Mesenchymal stem cell (in vitro differentiated cells and primary cell): ENCODE measurements around the gene RECK.

Source experiments
- DNase-seq: peaks from one replicate; pipeline ENCODE4 v3.0.0-alpha.2; 2013
- H2AFZ ChIP-seq: one replicate; pipeline ENCODE4 v1.6.1; 2013; ENCODE audit warnings: low read depth, mild to moderate bottlenecking, control low read depth, inconsistent platforms, low read length, moderate library complexity
- H2AK5ac ChIP-seq: 2 replicates; pipeline ENCODE4 v1.6.1; 2013; ENCODE audit warnings: low read length, moderate library complexity, mild to moderate bottlenecking, inconsistent platforms; ENCODE audit not compliant: severe bottlenecking
- H2BK120ac ChIP-seq: one replicate; pipeline ENCODE4 v1.6.1; 2013; ENCODE audit warnings: low read depth, mild to moderate bottlenecking, inconsistent platforms, low read length, moderate library complexity
- H2BK12ac ChIP-seq, 2 experiments: one replicate each; pipeline ENCODE4 v1.6.1; 2013; ENCODE audit warnings: inconsistent platforms in 2 of 2, low read length in 2 of 2, mild to moderate bottlenecking in 2 of 2, moderate library complexity in 2 of 2, control low read depth in 1 of 2
- H2BK15ac ChIP-seq: one replicate; pipeline ENCODE4 v1.6.1; 2013; ENCODE audit warnings: mild to moderate bottlenecking, low read depth, inconsistent platforms; ENCODE audit not compliant: poor library complexity, severe bottlenecking
- H2BK5ac ChIP-seq: 2 replicates; pipeline ENCODE4 v1.6.1; 2013; ENCODE audit warnings: low read depth, mild to moderate bottlenecking, low read length, control low read depth, inconsistent platforms; ENCODE audit not compliant: poor library complexity, severe bottlenecking
- H3K14ac ChIP-seq, 2 experiments: one replicate each; pipeline ENCODE4 v1.6.1; 2013; ENCODE audit warnings: inconsistent platforms in 2 of 2, low read length in 2 of 2, control low read depth in 1 of 2, mild to moderate bottlenecking in 1 of 2, moderate library complexity in 1 of 2
- H3K18ac ChIP-seq, 2 experiments: one replicate each; pipeline ENCODE4 v1.6.1; 2013; ENCODE audit warnings: inconsistent platforms in 2 of 2, low read length in 2 of 2, control low read depth in 1 of 2, low read depth in 1 of 2, mild to moderate bottlenecking in 1 of 2
- H3K23ac ChIP-seq, 2 experiments: one replicate each; pipeline ENCODE4 v1.6.1; 2013; ENCODE audit warnings: inconsistent platforms in 2 of 2, low read length in 2 of 2, mild to moderate bottlenecking in 2 of 2, moderate library complexity in 2 of 2, control low read depth in 1 of 2
- H3K27ac ChIP-seq: 2 replicates; pipeline ENCODE4 v1.5.1; 2013; ENCODE audit warnings: mild to moderate bottlenecking, moderate library complexity, low read length, control low read depth, inconsistent platforms; ENCODE audit not compliant: poor library complexity, severe bottlenecking
- H3K27me3 ChIP-seq, 2 experiments: 2 replicates each; pipeline versions ENCODE4 v1.6.1 to v1.7.0; 2013; ENCODE audit warnings: low read length in 2 of 2, mild to moderate bottlenecking in 2 of 2, moderate library complexity in 2 of 2, control low read depth in 1 of 2, inconsistent platforms in 1 of 2; ENCODE audit not compliant: control insufficient read depth in 1 of 2, insufficient read depth in 1 of 2
- H3K36me3 ChIP-seq, 2 experiments: 2 replicates each; pipeline versions ENCODE4 v1.6.1 to v1.7.0; 2013; ENCODE audit warnings: low read length in 2 of 2, control low read depth in 1 of 2, inconsistent platforms in 1 of 2, low read depth in 1 of 2, mild to moderate bottlenecking in 1 of 2; ENCODE audit not compliant: insufficient read depth in 2 of 2, control insufficient read depth in 1 of 2
- H3K4ac ChIP-seq, 2 experiments: one replicate each; pipeline ENCODE4 v1.6.1; 2013; ENCODE audit warnings: inconsistent platforms in 2 of 2, low read length in 2 of 2, mild to moderate bottlenecking in 2 of 2, moderate library complexity in 2 of 2, control low read depth in 1 of 2, low read depth in 1 of 2
- H3K4me1 ChIP-seq: 2 replicates; pipeline ENCODE4 v1.6.1; 2013; ENCODE audit warnings: low read depth, low read length, control low read depth; ENCODE audit not compliant: control insufficient read depth, insufficient read depth
- H3K4me2 ChIP-seq: 2 replicates; pipeline ENCODE4 v1.6.1; 2013; ENCODE audit warnings: low read length, mild to moderate bottlenecking, inconsistent platforms; ENCODE audit not compliant: poor library complexity, severe bottlenecking
- H3K4me3 ChIP-seq, 2 experiments: 2 replicates each; pipeline versions ENCODE4 v1.5.1 to v1.7.0; 2013; ENCODE audit warnings: low read length in 2 of 2, mild to moderate bottlenecking in 2 of 2, control low read depth in 1 of 2, low read depth in 1 of 2; ENCODE audit not compliant: insufficient read depth in 1 of 2
- H3K79me1 ChIP-seq: replicated peaks from 2 replicates; pipeline ENCODE4 v1.6.1; 2013; ENCODE audit warnings: mild to moderate bottlenecking, control low read depth, low read length, inconsistent platforms; ENCODE audit not compliant: poor library complexity, severe bottlenecking
- H3K9ac ChIP-seq: 2 replicates; pipeline ENCODE4 v1.7.0; 2013; ENCODE audit warnings: mild to moderate bottlenecking, low read length, moderate library complexity
- H3K9me3 ChIP-seq: 2 replicates; pipeline ENCODE4 v1.7.0; 2013; ENCODE audit warnings: mild to moderate bottlenecking, low read length; ENCODE audit not compliant: control insufficient read depth
- H4K8ac ChIP-seq: one replicate; pipeline ENCODE4 v1.6.1; 2013; ENCODE audit warnings: inconsistent platforms, mild to moderate bottlenecking, low read length, moderate library complexity
- H4K91ac ChIP-seq: one replicate; pipeline ENCODE4 v1.6.1; 2013; ENCODE audit warnings: mild to moderate bottlenecking, low read length, inconsistent platforms
- WGBS: methylation state at CpG from one replicate; pipeline ENCODE4 v1.1.7; 2013; ENCODE audit warnings: mixed read lengths; 5-methylcytosine and 5-hydroxymethylcytosine counted together

Gene RECK

DNA sequence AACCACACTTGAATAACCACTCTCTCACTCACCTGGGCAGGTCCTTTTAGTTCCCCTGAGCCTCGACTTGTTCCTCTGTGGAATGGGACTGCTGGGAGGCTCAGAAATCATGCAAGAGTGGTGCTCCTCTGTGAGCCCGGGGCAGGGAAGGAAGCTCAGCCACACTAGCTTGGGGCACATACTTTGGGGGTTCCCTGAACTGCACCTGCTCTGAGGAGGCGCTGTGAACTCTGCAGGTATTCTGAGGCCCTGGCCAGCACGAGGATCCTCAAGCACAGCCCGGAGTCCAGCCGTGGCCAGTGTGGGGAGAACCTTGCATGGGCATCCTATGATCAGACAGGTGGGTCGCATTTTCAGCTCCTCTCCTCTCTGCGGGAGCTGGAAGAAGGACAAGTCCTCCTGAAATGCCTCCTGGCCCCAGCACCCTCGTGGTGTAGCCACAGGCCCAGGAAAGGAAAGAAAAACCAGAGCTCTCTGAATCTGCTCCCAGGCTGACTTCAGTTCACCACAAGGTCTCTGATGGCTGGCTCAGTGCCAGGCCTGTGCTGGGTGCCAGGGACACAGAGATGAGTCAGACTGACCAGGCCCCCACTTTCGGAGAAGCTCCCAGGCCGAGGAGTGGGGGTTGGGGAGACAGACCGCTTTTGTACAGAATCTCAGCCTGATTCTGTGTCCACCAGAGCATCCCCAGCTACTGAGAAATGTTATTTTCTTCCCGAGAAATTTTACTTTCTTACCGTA, 111.8 kb downstream of the RECK start:
- peaks cover 6% of the 10 kb centered on the region for H3K9me3 ChIP-seq
- no peaks in the 10 kb centered on the region for H3K27me3 ChIP-seq
- H4K8ac ChIP-seq = no peak overlapping the region
- peaks cover 31% of the 10 kb centered on the region for H3K4me1 ChIP-seq
- H3K36me3 ChIP-seq = peaks cover 20 to 36% of the 10 kb centered on the region in 2 experiments
- peak overlapping the region; percentile 66 for H2BK5ac ChIP-seq
- no peak overlapping the region for H2BK120ac ChIP-seq
- H4K91ac ChIP-seq = peak overlapping the region; percentile 84
- WGBS = 48% methylated on average over 12 of the region's 14 CpGs
- H3K9ac ChIP-seq = peak overlapping the region; percentile 37
- H2AK5ac ChIP-seq = peak overlapping the region; percentile 72
- DNase-seq = peak; percentile 99
- H2BK15ac ChIP-seq = peak overlapping the region; percentile 80
- peak overlapping the region; percentile 57 for H3K4me2 ChIP-seq
- H2AFZ ChIP-seq = no peak overlapping the region
- H3K4ac ChIP-seq = peak overlapping the region in 1 of 2 experiments; percentile 51
- peaks cover 10% of the 10 kb centered on the region for H3K79me1 ChIP-seq
- H3K23ac ChIP-seq = no peak overlapping the region
- peak overlapping the region in 1 of 2 experiments; percentile 35 for H3K14ac ChIP-seq
- H3K18ac ChIP-seq = peak overlapping the region; percentile 70 to 79
- H3K4me3 ChIP-seq = peak overlapping the region in 1 of 2 experiments; percentile 20
- H3K27ac ChIP-seq = peak overlapping the region; percentile 97
- peak overlapping the region; percentile 71 to 89 for H2BK12ac ChIP-seq

GRCh38 chr9:36149197-36149596, 112.5 kb downstream of the RECK start:
- Histone ChIP-seq H3K14ac (peak overlapping the region in 1 of 2 experiments; percentile 62), H4K8ac (peak overlapping the region; percentile 59), H3K18ac (peak overlapping the region; percentile 77 to 89), H3K4me3 (peak overlapping the region in 1 of 2 experiments; percentile 7), H2BK5ac (peak overlapping the region; percentile 80), H3K4me1 (peaks cover 33% of the 10 kb centered on the region), H2BK120ac (peak overlapping the region; percentile 91), H3K4me2 (peak overlapping the region; percentile 57), H3K4ac (peak overlapping the region; percentile 7 to 12), H3K79me1 (peaks cover 9% of the 10 kb centered on the region), H2AFZ (no peak overlapping the region), H3K23ac (no peak overlapping the region), H3K36me3 (peaks cover 20 to 36% of the 10 kb centered on the region in 2 experiments), H3K27ac (peak overlapping the region; percentile 97), H2BK15ac (peak overlapping the region; percentile 82), H2AK5ac (peak overlapping the region; percentile 40), H3K27me3 (no peaks in the 10 kb centered on the region), H4K91ac (peak overlapping the region; percentile 85), H3K9me3 (peaks cover 6% of the 10 kb centered on the region), H2BK12ac (peak overlapping the region; percentile 32 to 94), H3K9ac (peak overlapping the region; percentile 37)
- WGBS = 67% methylated on average over 4 of the region's 4 CpGs
- peak; percentile 92 for DNase-seq

- Histone ChIP-seq H3K36me3 (peaks cover 11 to 26% of the 10 kb centered on the region in 2 experiments), H2BK12ac (peak overlapping the region; percentile 65 to 85), H3K4me1 (peaks cover 36% of the 10 kb centered on the region), H2BK15ac (no peak overlapping the region), H3K14ac (no peak overlapping the region), H3K4ac (peak overlapping the region; percentile 71 to 84), H3K27me3 (no peaks in the 10 kb centered on the region), H3K23ac (no peak overlapping the region), H3K9ac (peak overlapping the region; percentile 18), H2BK5ac (no peak overlapping the region), H3K27ac (no peak overlapping the region), H2AK5ac (peak overlapping the region; percentile 66), H3K18ac (peak overlapping the region; percentile 45 to 86), H2BK120ac (peak overlapping the region; percentile 75), H4K91ac (peak overlapping the region; percentile 79), H3K9me3 (peaks cover 3% of the 10 kb centered on the region), H3K79me1 (peaks cover 2% of the 10 kb centered on the region), H3K4me3 (no peak overlapping the region), H4K8ac (peak overlapping the region; percentile 82), H3K4me2 (no peak overlapping the region), H2AFZ (no peak overlapping the region)
- DNase-seq = peak; percentile 87
- 85% methylated on average over 4 of the region's 4 CpGs for WGBS
Measured at GRCh38 chr9:36150574-36151315, 114.0 kb downstream of the RECK start.
